SK-N-SH (cell line): ENCODE measurements around the gene ZNF71.

ENCODE experiments used
- CHD2 ChIP-seq: fragments of 150-350 bp; IDR thresholded peaks from 2 replicates; pipeline ENCODE4 v1.6.1; 2018; ENCODE audit warnings: low read length; ENCODE audit not compliant: partially characterized antibody
- EZH2phosphoT487 ChIP-seq: fragments of 200-600 bp; sonication (generic); IDR thresholded peaks from 2 replicates; pipeline ENCODE4 v1.6.1; 2017; ENCODE audit warnings: low read depth, mixed run types, mild to moderate bottlenecking, antibody characterized with exemption, moderate library complexity, borderline replicate concordance
- GABPA ChIP-seq: IDR thresholded peaks from 2 replicates; pipeline ENCODE4 v1.4.0; 2012; ENCODE audit warnings: low read depth, mild to moderate bottlenecking
- RXRA ChIP-seq: IDR thresholded peaks from 2 replicates; pipeline ENCODE4 v1.4.0; 2012; ENCODE audit warnings: low read depth, mild to moderate bottlenecking, borderline replicate concordance
- TF ChIP-seq, protein P1 (sequence below): fragments of 200-600 bp; sonication (generic); IDR thresholded peaks from 2 replicates; pipeline ENCODE4 v1.6.1; 2017; ENCODE audit warnings: antibody characterized with exemption, mild to moderate bottlenecking, moderate library complexity
- TF ChIP-seq, protein P2 (sequence below): IDR thresholded peaks from 2 replicates; pipeline ENCODE4 v1.6.1; 2012; ENCODE audit warnings: mild to moderate bottlenecking, low read depth, low read length, moderate library complexity
- TF ChIP-seq, protein P3 (sequence below): IDR thresholded peaks from 2 replicates; pipeline ENCODE4; 2012

DNA sequence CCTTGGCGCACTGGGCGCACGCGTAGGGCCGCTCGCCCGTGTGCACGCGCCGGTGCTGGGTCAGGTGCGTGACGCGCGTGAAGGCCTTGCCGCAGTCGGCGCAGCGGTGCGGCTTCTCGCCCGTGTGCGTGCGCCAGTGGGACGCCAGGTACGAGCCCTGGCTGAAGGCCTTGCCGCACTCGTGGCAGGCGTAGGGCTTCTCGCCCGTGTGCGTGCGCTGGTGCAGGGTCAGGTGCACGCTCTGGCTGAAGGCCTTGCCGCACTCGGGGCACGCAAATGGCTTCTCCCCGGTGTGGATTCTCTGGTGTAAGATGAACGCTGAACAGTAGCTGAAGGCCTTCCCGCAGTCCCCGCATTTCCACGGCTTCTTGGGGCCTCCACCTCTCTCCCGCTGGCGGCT, 69.4 kb downstream of the ZNF71 start:
- TF ChIP-seq, protein P1, sequence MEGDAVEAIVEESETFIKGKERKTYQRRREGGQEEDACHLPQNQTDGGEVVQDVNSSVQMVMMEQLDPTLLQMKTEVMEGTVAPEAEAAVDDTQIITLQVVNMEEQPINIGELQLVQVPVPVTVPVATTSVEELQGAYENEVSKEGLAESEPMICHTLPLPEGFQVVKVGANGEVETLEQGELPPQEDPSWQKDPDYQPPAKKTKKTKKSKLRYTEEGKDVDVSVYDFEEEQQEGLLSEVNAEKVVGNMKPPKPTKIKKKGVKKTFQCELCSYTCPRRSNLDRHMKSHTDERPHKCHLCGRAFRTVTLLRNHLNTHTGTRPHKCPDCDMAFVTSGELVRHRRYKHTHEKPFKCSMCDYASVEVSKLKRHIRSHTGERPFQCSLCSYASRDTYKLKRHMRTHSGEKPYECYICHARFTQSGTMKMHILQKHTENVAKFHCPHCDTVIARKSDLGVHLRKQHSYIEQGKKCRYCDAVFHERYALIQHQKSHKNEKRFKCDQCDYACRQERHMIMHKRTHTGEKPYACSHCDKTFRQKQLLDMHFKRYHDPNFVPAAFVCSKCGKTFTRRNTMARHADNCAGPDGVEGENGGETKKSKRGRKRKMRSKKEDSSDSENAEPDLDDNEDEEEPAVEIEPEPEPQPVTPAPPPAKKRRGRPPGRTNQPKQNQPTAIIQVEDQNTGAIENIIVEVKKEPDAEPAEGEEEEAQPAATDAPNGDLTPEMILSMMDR, result no peak
- TF ChIP-seq RXRA (no peak), GABPA (no peak), CHD2 (no peak), EZH2phosphoT487 (no peak)
- TF ChIP-seq, protein P2, sequence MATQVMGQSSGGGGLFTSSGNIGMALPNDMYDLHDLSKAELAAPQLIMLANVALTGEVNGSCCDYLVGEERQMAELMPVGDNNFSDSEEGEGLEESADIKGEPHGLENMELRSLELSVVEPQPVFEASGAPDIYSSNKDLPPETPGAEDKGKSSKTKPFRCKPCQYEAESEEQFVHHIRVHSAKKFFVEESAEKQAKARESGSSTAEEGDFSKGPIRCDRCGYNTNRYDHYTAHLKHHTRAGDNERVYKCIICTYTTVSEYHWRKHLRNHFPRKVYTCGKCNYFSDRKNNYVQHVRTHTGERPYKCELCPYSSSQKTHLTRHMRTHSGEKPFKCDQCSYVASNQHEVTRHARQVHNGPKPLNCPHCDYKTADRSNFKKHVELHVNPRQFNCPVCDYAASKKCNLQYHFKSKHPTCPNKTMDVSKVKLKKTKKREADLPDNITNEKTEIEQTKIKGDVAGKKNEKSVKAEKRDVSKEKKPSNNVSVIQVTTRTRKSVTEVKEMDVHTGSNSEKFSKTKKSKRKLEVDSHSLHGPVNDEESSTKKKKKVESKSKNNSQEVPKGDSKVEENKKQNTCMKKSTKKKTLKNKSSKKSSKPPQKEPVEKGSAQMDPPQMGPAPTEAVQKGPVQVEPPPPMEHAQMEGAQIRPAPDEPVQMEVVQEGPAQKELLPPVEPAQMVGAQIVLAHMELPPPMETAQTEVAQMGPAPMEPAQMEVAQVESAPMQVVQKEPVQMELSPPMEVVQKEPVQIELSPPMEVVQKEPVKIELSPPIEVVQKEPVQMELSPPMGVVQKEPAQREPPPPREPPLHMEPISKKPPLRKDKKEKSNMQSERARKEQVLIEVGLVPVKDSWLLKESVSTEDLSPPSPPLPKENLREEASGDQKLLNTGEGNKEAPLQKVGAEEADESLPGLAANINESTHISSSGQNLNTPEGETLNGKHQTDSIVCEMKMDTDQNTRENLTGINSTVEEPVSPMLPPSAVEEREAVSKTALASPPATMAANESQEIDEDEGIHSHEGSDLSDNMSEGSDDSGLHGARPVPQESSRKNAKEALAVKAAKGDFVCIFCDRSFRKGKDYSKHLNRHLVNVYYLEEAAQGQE, result no peak
- TF ChIP-seq, protein P3, sequence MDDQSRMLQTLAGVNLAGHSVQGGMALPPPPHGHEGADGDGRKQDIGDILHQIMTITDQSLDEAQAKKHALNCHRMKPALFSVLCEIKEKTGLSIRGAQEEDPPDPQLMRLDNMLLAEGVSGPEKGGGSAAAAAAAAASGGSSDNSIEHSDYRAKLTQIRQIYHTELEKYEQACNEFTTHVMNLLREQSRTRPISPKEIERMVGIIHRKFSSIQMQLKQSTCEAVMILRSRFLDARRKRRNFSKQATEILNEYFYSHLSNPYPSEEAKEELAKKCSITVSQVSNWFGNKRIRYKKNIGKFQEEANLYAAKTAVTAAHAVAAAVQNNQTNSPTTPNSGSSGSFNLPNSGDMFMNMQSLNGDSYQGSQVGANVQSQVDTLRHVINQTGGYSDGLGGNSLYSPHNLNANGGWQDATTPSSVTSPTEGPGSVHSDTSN, result no peak
